Fibroblast of lung (primary cell): ENCODE measurements around the gene TBC1D9.

Experiments
- EZH2 ChIP-seq: IDR thresholded peaks from 2 replicates; pipeline ENCODE4 v1.5.1; 2012; ENCODE audit warnings: low read length, control low read depth, mild to moderate bottlenecking; ENCODE audit errors: missing control alignments
- TF ChIP-seq, protein P1 (sequence below), 2 donors: IDR thresholded peaks in 1 of 2; conservative IDR thresholded peaks in 1 of 2; 1 replicate in 1 of 2; 2 replicates in 1 of 2; pipeline ENCODE4 v1.5.1; 2011 to 2012; ENCODE audit warnings: low read length in 2 of 2, control low read depth in 1 of 2, inconsistent platforms in 1 of 2, low read depth in 1 of 2, mild to moderate bottlenecking in 1 of 2

DNA sequence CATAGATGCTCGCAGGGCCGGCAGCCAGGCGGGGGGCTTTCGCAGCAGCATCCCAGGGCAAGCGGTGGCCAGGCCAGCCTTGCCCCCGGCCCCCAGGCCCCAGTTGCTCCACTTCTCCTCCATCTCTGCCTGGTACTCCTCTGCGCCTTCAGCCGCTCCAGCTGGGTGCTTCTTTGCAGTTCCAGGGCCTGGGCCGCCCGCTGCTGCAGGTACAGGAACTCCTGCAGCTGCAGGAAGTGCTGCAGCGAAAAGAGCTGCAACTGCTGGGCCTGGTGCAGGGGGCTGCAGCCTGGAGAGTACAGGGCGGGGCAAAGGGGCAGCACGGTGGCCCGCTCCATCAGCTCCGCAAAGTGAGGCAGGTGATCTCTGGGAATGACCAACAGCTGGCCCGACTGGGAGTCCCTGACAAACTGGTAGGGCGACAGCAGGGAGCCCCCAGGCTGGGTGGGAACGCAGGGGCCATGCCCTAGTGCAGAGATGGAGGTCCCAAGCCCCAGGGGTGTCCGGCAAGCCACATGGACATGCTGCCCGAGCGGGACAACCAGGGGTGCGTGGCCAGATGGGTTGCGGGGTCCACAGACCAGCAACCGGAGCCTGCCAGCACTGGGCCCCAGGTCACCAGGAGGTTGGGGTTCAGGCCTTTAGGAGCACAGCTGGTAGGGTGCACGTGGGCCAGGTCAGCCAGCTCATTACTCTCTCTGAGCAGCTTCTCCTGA, 111.6 kb downstream of the TBC1D9 start:
- TF ChIP-seq, protein P1, sequence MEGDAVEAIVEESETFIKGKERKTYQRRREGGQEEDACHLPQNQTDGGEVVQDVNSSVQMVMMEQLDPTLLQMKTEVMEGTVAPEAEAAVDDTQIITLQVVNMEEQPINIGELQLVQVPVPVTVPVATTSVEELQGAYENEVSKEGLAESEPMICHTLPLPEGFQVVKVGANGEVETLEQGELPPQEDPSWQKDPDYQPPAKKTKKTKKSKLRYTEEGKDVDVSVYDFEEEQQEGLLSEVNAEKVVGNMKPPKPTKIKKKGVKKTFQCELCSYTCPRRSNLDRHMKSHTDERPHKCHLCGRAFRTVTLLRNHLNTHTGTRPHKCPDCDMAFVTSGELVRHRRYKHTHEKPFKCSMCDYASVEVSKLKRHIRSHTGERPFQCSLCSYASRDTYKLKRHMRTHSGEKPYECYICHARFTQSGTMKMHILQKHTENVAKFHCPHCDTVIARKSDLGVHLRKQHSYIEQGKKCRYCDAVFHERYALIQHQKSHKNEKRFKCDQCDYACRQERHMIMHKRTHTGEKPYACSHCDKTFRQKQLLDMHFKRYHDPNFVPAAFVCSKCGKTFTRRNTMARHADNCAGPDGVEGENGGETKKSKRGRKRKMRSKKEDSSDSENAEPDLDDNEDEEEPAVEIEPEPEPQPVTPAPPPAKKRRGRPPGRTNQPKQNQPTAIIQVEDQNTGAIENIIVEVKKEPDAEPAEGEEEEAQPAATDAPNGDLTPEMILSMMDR (conservative IDR thresholded peaks at IDR 0.05 in 1 of 2, IDR thresholded peaks at IDR 0.05 in 1 of 2; ENCODE audit: low read depth in 1 of 2, low read length in 2 of 2): no peak
- no peak for TF ChIP-seq EZH2
